ENCODE results near the gene FAM25G.
"Not testable (repeated sequence)": the region's sequence is repeated elsewhere in the genome, so short reads cannot be mapped to it uniquely, and the experiment has no call there.

DNA sequence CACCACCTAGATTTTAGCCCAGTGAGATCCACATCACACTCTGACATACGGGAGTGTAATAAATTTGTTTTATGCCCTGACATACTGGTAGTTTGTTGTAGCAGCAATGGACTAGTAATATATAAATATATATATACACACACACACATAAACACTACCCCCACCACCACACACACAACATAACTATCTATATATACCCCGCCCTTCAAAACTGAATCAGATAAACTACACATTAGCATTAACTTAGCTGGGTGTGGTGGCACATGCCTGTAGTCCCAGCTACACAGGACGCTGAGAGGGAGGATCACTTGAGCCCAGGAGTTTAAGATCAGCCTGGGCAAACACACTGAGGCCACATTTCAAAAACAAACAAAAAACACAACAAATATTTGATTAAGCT, 44.9 kb upstream of the FAM25G start:
- TF ChIP-seq, protein P1, sequence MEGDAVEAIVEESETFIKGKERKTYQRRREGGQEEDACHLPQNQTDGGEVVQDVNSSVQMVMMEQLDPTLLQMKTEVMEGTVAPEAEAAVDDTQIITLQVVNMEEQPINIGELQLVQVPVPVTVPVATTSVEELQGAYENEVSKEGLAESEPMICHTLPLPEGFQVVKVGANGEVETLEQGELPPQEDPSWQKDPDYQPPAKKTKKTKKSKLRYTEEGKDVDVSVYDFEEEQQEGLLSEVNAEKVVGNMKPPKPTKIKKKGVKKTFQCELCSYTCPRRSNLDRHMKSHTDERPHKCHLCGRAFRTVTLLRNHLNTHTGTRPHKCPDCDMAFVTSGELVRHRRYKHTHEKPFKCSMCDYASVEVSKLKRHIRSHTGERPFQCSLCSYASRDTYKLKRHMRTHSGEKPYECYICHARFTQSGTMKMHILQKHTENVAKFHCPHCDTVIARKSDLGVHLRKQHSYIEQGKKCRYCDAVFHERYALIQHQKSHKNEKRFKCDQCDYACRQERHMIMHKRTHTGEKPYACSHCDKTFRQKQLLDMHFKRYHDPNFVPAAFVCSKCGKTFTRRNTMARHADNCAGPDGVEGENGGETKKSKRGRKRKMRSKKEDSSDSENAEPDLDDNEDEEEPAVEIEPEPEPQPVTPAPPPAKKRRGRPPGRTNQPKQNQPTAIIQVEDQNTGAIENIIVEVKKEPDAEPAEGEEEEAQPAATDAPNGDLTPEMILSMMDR (IDR thresholded peaks at IDR 0.05): not testable (repeated sequence)
- TF ChIP-seq POLR2A (IDR thresholded peaks at IDR 0.05): not testable (repeated sequence)
